Muscle layer of colon (tissue), 2 donors: ENCODE data around the gene NANOS1.

ENCODE experiments used
- H3K27ac ChIP-seq: one replicate; pipeline ENCODE4 v1.7.0; 2013; ENCODE audit warnings: low read depth, mild to moderate bottlenecking, low read length, moderate library complexity
- H3K27me3 ChIP-seq, 2 donors: one replicate each; pipeline ENCODE4 v1.7.0; 2013; ENCODE audit warnings: low read length in 2 of 2, mild to moderate bottlenecking in 2 of 2; ENCODE audit not compliant: insufficient read depth in 2 of 2, control insufficient read depth in 1 of 2
- H3K36me3 ChIP-seq: one replicate; pipeline ENCODE4 v1.7.0; 2013; ENCODE audit warnings: mild to moderate bottlenecking, low read length; ENCODE audit not compliant: insufficient read depth
- H3K4me1 ChIP-seq: one replicate; pipeline ENCODE4 v1.7.0; 2013; ENCODE audit warnings: mild to moderate bottlenecking, low read length; ENCODE audit not compliant: insufficient read depth
- H3K4me3 ChIP-seq, 2 donors: one replicate each; pipeline ENCODE4 v1.7.0; 2013; ENCODE audit warnings: low read length in 2 of 2, low read depth in 1 of 2, mild to moderate bottlenecking in 1 of 2, moderate library complexity in 1 of 2
- H3K9ac ChIP-seq: one replicate; pipeline ENCODE4 v1.7.0; 2013; ENCODE audit warnings: low read length
- H3K9me3 ChIP-seq: one replicate; pipeline ENCODE4 v1.7.0; 2013; ENCODE audit warnings: mild to moderate bottlenecking, low read length
- donor health status: abdominal sarcoma.
- donor health status: Adenocarcinoma of cecum.

The NANOS1 gene

DNA sequence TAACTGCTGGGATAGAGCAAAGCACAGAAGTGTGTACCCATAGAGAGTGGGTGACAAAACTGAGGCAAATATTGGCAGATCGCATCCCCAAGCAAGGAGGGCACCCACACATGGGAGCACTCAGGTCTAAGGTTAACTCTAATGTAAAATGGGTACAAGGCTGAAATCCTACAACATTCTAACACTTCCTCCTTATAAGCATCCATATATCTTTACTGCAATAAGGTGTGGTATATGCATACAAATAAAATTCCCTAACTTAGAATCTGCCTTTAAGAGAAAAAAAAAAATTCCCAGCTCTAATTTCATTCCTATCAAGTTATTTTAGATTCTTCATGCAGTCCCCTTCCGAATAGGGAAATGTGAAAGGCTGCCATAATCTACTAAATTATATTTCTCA, 32.4 kb downstream of the NANOS1 start:
- Histone ChIP-seq H3K9ac (no peak overlapping the region), H3K4me1 (no peaks in the 10 kb centered on the region), H3K4me3 (no peak overlapping the region), H3K27me3 (no peaks in the 10 kb centered on the region), H3K9me3 (no peaks in the 10 kb centered on the region), H3K27ac (no peak overlapping the region), H3K36me3 (peaks cover 79% of the 10 kb centered on the region)

DNA sequence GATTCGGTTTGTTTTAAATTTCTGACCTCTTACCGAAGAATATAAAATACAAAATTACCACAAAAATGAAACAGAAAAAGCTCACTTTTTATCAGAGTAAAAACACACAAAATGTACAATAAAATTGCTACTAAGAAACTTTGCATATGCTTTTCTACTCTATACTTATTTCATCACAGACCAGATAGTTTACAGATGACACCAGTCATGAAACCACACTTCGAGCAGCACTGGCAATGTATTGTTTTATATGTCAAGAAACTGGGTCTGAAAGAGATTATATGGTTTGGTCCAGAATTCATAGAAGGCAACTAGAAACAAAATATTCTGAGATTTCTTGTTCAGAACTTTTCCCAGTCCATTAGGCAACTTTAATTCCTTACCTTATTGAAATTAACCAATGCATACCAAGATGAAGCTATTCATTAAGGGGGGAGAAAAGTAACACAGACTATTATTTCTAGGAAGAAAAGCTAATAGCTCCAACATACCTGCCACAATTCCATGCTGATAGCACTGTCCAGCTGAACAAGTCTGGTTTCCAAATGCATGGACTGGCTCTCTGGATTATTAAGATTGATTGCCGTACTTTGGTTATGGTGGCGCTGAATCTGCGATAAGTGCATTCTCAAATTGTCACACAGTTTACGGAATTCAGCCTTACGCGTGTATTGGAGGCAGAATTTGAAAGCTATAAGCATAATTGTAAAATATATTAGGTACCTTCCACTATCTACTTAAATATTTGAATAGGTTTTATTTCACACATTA, 41.1 kb downstream of the NANOS1 start:
- no peak overlapping the region for H3K4me3 ChIP-seq
- H3K4me1 ChIP-seq = no peaks in the 10 kb centered on the region
- H3K9me3 ChIP-seq = no peaks in the 10 kb centered on the region
- H3K27ac ChIP-seq = no peak overlapping the region
- no peaks in the 10 kb centered on the region for H3K27me3 ChIP-seq
- H3K36me3 ChIP-seq = peaks cover 65% of the 10 kb centered on the region
- H3K9ac ChIP-seq = no peak overlapping the region

DNA sequence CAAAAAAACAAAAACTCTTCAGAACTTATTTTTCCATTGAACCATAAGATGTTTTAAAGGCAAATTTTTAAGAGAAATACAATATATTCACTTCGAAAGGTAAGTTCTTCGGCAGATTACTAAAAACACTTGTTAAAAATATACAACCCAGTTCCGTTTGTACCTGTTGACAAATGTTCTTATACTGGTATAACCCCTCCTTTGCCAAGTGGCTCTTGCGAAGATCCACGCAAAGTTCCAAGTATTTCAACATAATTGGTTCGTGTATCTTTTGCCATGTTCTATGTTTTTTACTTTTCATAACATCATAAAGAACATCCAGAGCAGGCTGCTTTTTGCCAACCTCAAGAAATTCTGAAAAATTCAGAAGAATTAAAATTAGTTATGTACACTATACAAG, 44.1 kb downstream of the NANOS1 start:
- Histone ChIP-seq H3K4me3 (no peak overlapping the region), H3K36me3 (peaks cover 41% of the 10 kb centered on the region), H3K4me1 (peaks cover 7% of the 10 kb centered on the region), H3K9me3 (no peaks in the 10 kb centered on the region), H3K9ac (no peak overlapping the region), H3K27me3 (no peaks in the 10 kb centered on the region), H3K27ac (no peak overlapping the region)

DNA sequence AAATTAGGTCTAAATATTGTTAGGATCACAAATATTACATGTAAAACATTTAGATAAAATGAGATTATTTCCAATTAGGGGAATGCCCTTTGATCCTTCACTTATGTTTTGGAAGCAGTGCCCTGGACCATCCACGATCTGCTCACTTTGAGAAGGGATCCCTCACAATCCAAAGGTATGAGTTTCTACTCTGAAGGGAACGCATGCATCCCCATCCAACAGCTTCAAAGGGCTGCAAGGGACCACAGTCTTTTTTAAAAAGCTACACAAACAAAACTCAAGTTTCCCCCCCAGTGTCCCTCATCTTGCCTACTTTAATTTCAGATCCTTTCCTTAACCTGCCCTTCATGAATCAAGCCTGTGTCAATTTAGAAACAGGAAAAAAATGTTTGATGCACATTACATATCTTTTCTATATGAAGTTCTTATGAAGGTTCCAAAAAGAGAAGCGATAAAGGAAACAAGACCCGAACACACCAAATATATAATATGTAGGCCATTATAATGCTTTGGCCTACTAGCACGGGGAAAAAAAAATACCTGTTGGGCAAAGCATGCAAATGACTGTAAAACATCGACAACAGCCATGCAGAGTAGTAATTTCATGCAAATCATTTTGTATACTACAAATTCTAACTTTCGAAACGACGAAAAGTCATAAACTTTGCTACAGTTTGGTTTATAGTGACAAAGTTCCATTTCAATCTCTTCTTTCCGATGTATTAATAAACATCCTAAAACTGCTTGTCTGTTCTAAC, 49.1 kb downstream of the NANOS1 start:
- H3K9ac ChIP-seq = peak overlapping the region; percentile 73
- H3K36me3 ChIP-seq = no peaks in the 10 kb centered on the region
- H3K27me3 ChIP-seq = no peaks in the 10 kb centered on the region
- H3K27ac ChIP-seq = no peak overlapping the region
- H3K4me1 ChIP-seq = peaks cover 15% of the 10 kb centered on the region
- H3K4me3 ChIP-seq = peak overlapping the region in 1 of 2 donors; percentile 74
- H3K9me3 ChIP-seq = no peaks in the 10 kb centered on the region

DNA sequence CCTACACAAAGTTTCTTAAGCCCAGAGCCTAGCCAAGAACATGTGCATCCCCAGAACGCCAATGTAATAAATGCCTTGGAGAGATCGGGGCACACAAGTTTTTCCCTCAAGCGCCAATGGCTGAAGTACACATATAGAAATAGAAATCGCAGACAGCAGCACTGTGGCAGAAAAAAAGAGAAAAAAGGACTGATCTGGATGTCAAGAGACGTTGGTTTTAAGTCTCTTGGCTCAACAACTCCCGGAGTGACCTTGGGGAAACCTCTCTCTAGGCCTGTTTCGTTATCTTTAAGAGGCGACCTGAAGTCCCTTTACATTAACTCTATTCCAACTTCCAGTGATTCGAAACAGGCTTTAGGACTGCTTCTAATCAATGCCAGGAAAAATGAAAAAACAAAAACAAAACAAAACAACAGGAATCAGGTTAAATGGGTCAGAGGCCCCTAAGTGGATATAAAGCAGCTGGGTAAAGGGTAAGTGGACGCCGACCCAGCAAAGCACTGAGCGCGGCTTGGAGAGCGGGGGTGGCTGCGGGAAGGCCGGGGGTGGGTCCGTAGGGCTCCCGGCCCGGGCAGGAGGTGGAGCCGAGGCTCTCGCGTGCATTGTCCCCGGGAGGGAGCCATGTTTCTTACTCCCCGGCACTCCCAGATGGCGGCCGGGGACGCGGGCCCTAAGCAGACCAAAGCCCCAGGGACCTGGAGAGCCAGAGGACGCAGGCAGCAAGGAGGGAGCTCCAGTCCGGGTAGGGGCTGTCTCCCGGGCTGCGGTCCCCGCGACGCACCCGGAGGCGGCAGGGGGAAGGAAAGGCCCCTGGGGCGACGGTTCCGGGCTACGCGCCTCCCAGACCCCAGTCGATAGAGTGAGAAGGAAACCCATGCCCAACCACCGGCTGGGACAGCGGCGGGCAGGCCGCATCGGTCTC, 50.3 kb downstream of the NANOS1 start:
- H3K9ac ChIP-seq = peak overlapping the region; percentile 73
- peak overlapping the region; percentile 74 to 99 for H3K4me3 ChIP-seq
- H3K27me3 ChIP-seq = no peaks in the 10 kb centered on the region
- no peaks in the 10 kb centered on the region for H3K36me3 ChIP-seq
- H3K27ac ChIP-seq = peak overlapping the region; percentile 99
- H3K4me1 ChIP-seq = peaks cover 15% of the 10 kb centered on the region
- H3K9me3 ChIP-seq = no peaks in the 10 kb centered on the region

DNA sequence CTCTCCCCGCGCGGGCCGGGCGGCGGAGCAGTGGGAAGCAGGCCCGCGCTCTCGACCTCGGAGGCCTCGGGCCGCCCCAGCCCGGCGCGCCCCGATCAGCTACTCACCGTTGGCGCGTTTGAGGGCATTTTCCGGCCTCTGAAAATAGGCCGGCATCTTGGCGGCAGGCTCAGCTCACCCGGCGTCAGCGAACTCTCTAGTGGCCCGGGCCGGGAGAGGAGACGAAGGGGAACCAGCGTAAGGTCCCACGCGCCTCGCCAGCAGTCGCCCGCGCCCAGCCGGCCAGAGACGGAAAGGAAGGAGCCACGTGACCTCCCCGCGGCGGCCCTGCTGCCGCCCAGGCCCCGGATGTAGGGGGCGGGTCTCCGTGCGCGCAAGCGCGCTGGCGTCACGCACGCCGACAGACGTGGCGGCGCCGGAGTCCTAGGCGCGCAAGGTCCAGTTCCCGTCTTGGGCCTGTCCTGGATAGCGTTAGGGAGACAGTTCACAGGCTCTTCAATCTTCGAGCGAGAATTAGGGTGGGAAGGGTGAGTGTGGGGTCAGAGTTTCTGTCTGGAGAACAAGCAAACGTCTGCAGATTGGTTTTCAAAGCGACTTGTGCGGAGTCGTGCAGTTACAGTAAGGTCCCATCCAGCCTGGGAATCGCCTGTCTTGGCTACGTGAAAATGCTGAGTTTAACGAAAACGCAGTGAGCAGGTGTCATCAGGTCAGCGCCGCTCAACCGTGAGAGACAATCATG, 51.2 kb downstream of the NANOS1 start, which contains the start of gene EIF3A:
Gene EIF3A (minus strand): TSS at position 297 of the 739 bp plus-strand sequence. CDS start 141 bp downstream, at position 156.
- Histone ChIP-seq H3K27ac (peak within 1 kb of the TSS; percentile 99), H3K27me3 (no peaks in the 10 kb centered on the region), H3K36me3 (no peaks in the 10 kb centered on the region), H3K4me3 (peak within 1 kb of the TSS; percentile 74 to 99), H3K9ac (peak within 1 kb of the TSS; percentile 73), H3K9me3 (no peaks in the 10 kb centered on the region), H3K4me1 (peaks cover 15% of the 10 kb centered on the region)
